H1 (cell line): ENCODE results near the gene ADAMTS16. TPM values are rescaled to one million over a fixed set of nuclear protein-coding genes. Genes with fewer than 3 reads are reported as not detected.

ENCODE experiments used
- CTCF ChIA-PET: fragments of 300-600 bp; sonication (Branson Sonifier 250); formaldehyde crosslinking; loops from one replicate; lab custom pipeline; 2021; ENCODE audit not compliant: partially characterized antibody; lab: Charles Lee
- POLR2A ChIA-PET: fragments of 300-600 bp; sonication (Branson Sonifier 250); formaldehyde crosslinking; loops from one replicate; lab custom pipeline; 2021; ENCODE audit warnings: inconsistent platforms; ENCODE audit not compliant: partially characterized antibody; lab: Charles Lee
- DNase-seq, 2 experiments: peaks; one replicate each; pipeline versions ENCODE4 v3.0.0 to v3.0.0-alpha.2; 2010 to 2022; ENCODE audit warnings: low spot score in 2 of 2, low read depth in 1 of 2, mixed read lengths in 1 of 2
- FAIRE-seq: peaks from 2 replicates; lab custom pipeline; 2011; peaks lifted over from hg19 to GRCh38; lab: Jason Lieb, UNC
- H2AFZ ChIP-seq: 2 replicates; pipeline ENCODE4 v1.8.1; 2012; ENCODE audit warnings: low read length, inconsistent platforms
- H2AK5ac ChIP-seq: 2 replicates; pipeline ENCODE4 v1.6.1; 2013; ENCODE audit warnings: low read depth, low read length
- H2BK120ac ChIP-seq: replicated peaks from 2 replicates; pipeline ENCODE3; 2013; ENCODE audit warnings: low read depth, low read length, inconsistent platforms
- H2BK12ac ChIP-seq: 2 replicates; pipeline ENCODE4 v1.6.1; 2013; ENCODE audit warnings: low read depth, low read length
- H2BK15ac ChIP-seq: 2 replicates; pipeline ENCODE4 v1.6.1; 2013; ENCODE audit warnings: low read length
- H2BK20ac ChIP-seq: 2 replicates; pipeline ENCODE4 v1.6.1; 2013; ENCODE audit warnings: low read length
- H2BK5ac ChIP-seq: 2 replicates; pipeline ENCODE4 v1.6.1; 2013; ENCODE audit warnings: low read depth, low read length
- H3K14ac ChIP-seq: 2 replicates; pipeline ENCODE4 v1.6.1; 2013; ENCODE audit warnings: inconsistent platforms; ENCODE audit not compliant: insufficient read length
- H3K18ac ChIP-seq: 2 replicates; pipeline ENCODE4 v1.6.1; 2013; ENCODE audit warnings: low read length; ENCODE audit errors: extremely low read depth
- H3K23ac ChIP-seq: 2 replicates; pipeline ENCODE4 v1.6.1; 2013; ENCODE audit warnings: inconsistent platforms; ENCODE audit not compliant: insufficient read length
- H3K23me2 ChIP-seq: 2 replicates; pipeline ENCODE4 v1.6.1; 2013; ENCODE audit warnings: low read depth, low read length
- H3K27ac ChIP-seq: 2 replicates; pipeline ENCODE4 v1.6.1; 2011; ENCODE audit warnings: low read depth, low read length, inconsistent platforms
- H3K27me3 ChIP-seq, 4 experiments: replicated peaks in 1 of 4; 1 replicate in 1 of 4; 2 replicates in 3 of 4; pipeline versions ENCODE4 v1.6.1 to v1.8.1; 2011 to 2013; ENCODE audit warnings: low read length in 3 of 4, mild to moderate bottlenecking in 3 of 4, inconsistent platforms in 2 of 4, mixed read lengths in 2 of 4, moderate library complexity in 1 of 4; ENCODE audit not compliant: control insufficient read depth in 3 of 4, insufficient read depth in 3 of 4; ENCODE audit errors: extremely low read depth in 1 of 4
- H3K36me3 ChIP-seq, 4 experiments: 2 replicates each; pipeline versions ENCODE4 v1.6.1 to v1.8.1; 2011 to 2013; ENCODE audit warnings: mild to moderate bottlenecking in 4 of 4, low read length in 3 of 4, moderate library complexity in 2 of 4, control low read depth in 1 of 4, inconsistent platforms in 1 of 4; ENCODE audit not compliant: insufficient read depth in 4 of 4, control insufficient read depth in 2 of 4
- H3K4ac ChIP-seq: replicated peaks from 2 replicates; pipeline ENCODE3; 2013; ENCODE audit warnings: low read length, low read depth, mixed read lengths, inconsistent platforms; ENCODE audit not compliant: insufficient read length
- H3K4me1 ChIP-seq, 4 experiments: replicated peaks in 1 of 4; 1 replicate in 1 of 4; 2 replicates in 3 of 4; pipeline versions ENCODE4 v1.6.1 to v1.8.1; 2011 to 2013; ENCODE audit warnings: low read length in 3 of 4, inconsistent platforms in 2 of 4, mixed read lengths in 1 of 4; ENCODE audit not compliant: insufficient read depth in 4 of 4, control insufficient read depth in 3 of 4
- H3K4me2 ChIP-seq, 2 experiments: 2 replicates each; pipeline versions ENCODE4 v1.6.1 to v1.8.1; 2011 to 2013; ENCODE audit warnings: low read depth in 2 of 2, low read length in 2 of 2, control low read depth in 1 of 2, inconsistent platforms in 1 of 2, mild to moderate bottlenecking in 1 of 2; ENCODE audit not compliant: insufficient read depth in 1 of 2
- H3K4me3 ChIP-seq, 4 experiments: fragments of 200-600, 300-600 bp in 1 of 4; sonication (generic), shearing (Covaris generic), sonication (Bioruptor Twin) in 1 of 4; 2 replicates each; pipeline versions ENCODE4 v1.5.1 to v1.8.1; 2011 to 2016; ENCODE audit warnings: low read length in 4 of 4, low read depth in 3 of 4, control low read depth in 2 of 4, inconsistent platforms in 2 of 4, mild to moderate bottlenecking in 2 of 4, mixed read lengths in 1 of 4, moderate library complexity in 1 of 4; ENCODE audit not compliant: insufficient read depth in 2 of 4; ENCODE audit errors: extremely low read depth in 1 of 4
- H3K56ac ChIP-seq: replicated peaks from 2 replicates; pipeline ENCODE3; 2013; ENCODE audit warnings: low read depth, mild to moderate bottlenecking, mixed read lengths, low read length, inconsistent platforms; ENCODE audit not compliant: insufficient read length
- H3K79me1 ChIP-seq: 2 replicates; pipeline ENCODE4 v1.6.1; 2013; ENCODE audit warnings: low read depth, low read length, control low read depth
- H3K79me2 ChIP-seq, 2 experiments: 2 replicates each; pipeline versions ENCODE4 v1.6.1 to v1.8.1; 2012 to 2013; ENCODE audit warnings: low read length in 2 of 2, mild to moderate bottlenecking in 2 of 2, inconsistent platforms in 1 of 2; ENCODE audit not compliant: insufficient read depth in 2 of 2, control insufficient read depth in 1 of 2
- H3K9ac ChIP-seq, 4 experiments: replicated peaks in 1 of 4; 1 replicate in 1 of 4; 2 replicates in 3 of 4; pipeline versions ENCODE4 v1.6.1 to v1.8.1; 2011 to 2013; ENCODE audit warnings: low read depth in 3 of 4, low read length in 3 of 4, control low read depth in 2 of 4, mild to moderate bottlenecking in 2 of 4, moderate library complexity in 2 of 4, inconsistent platforms in 1 of 4; ENCODE audit errors: extremely low read depth in 1 of 4
- H3K9me3 ChIP-seq, 2 experiments: 2 replicates each; pipeline versions ENCODE4 v1.6.1 to v1.8.1; 2012 to 2013; ENCODE audit warnings: mild to moderate bottlenecking in 2 of 2, moderate library complexity in 2 of 2, control low read depth in 1 of 2, inconsistent platforms in 1 of 2, low read depth in 1 of 2, low read length in 1 of 2, mixed read lengths in 1 of 2; ENCODE audit not compliant: insufficient read depth in 2 of 2
- H4K20me1 ChIP-seq, 2 experiments: replicated peaks in 1 of 2; 2 replicates each; pipeline versions ENCODE3 to v1.8.1; 2011 to 2013; ENCODE audit warnings: inconsistent platforms in 2 of 2, low read length in 2 of 2, mild to moderate bottlenecking in 1 of 2; ENCODE audit not compliant: insufficient read depth in 2 of 2, control insufficient read depth in 1 of 2
- H4K5ac ChIP-seq: 2 replicates; pipeline ENCODE4 v1.6.1; 2013; ENCODE audit warnings: low read length, low read depth, mixed read lengths, inconsistent platforms; ENCODE audit not compliant: insufficient read length
- H4K8ac ChIP-seq: 2 replicates; pipeline ENCODE4 v1.8.0; 2013; ENCODE audit warnings: mild to moderate bottlenecking, moderate library complexity, low read length, inconsistent platforms; ENCODE audit not compliant: insufficient read depth; ENCODE audit errors: extremely low read depth
- H4K91ac ChIP-seq: replicated peaks from 2 replicates; pipeline ENCODE3; 2013; ENCODE audit warnings: low read length, mixed read lengths, inconsistent platforms; ENCODE audit not compliant: insufficient read length
- CHD2 ChIP-seq: IDR thresholded peaks from 2 replicates; pipeline ENCODE4 v1.6.1; 2012; ENCODE audit warnings: low read length, improper control_type of control experiment
- CTBP2 ChIP-seq: IDR thresholded peaks from 2 replicates; pipeline ENCODE4 v1.7.0; 2011; ENCODE audit warnings: borderline replicate concordance, mild to moderate bottlenecking, moderate library complexity, mixed read lengths, low read length; ENCODE audit not compliant: insufficient read depth, insufficient read length
- HDAC2 ChIP-seq, 2 experiments: fragments of 300-600 bp in 1 of 2; sonication (generic) in 1 of 2; IDR thresholded peaks; 2 replicates each; pipeline ENCODE4 v1.6.1; 2011 to 2012; ENCODE audit warnings: low read depth in 2 of 2, low read length in 2 of 2, mild to moderate bottlenecking in 2 of 2, moderate library complexity in 2 of 2, borderline replicate concordance in 1 of 2, inconsistent platforms in 1 of 2
- JUND ChIP-seq: IDR thresholded peaks from 2 replicates; pipeline ENCODE4 v1.6.1; 2011; ENCODE audit warnings: mild to moderate bottlenecking, improper control_type of control experiment, low read length
- MAFK ChIP-seq: IDR thresholded peaks from 2 replicates; pipeline ENCODE4 v1.6.1; 2012; ENCODE audit warnings: low read depth, mild to moderate bottlenecking, improper control_type of control experiment, low read length
- USF2 ChIP-seq: IDR thresholded peaks from 2 replicates; pipeline ENCODE4 v1.6.1; 2011; ENCODE audit warnings: low read length, improper control_type of control experiment
- ZNF274 ChIP-seq: IDR thresholded peaks from 2 replicates; pipeline ENCODE4 v1.7.0; 2012; ENCODE audit warnings: low read length, borderline replicate concordance; ENCODE audit errors: extremely low read depth
- WGBS, 2 experiments: shearing (Covaris generic) in 1 of 2; methylation state at CpG; one replicate each; pipeline versions ENCODE4 v1.1.6 to v1.1.7; 2013 to 2015; ENCODE audit warnings: low lambda C conversion rate in 2 of 2, mixed read lengths in 2 of 2, inconsistent platforms in 1 of 2, low coverage in 1 of 2, missing lambda C conversion rate in 1 of 2; ENCODE audit not compliant: insufficient replicate concordance in 2 of 2, insufficient coverage in 1 of 2, insufficient read length in 1 of 2; ENCODE audit errors: extremely low coverage in 1 of 2, missing lambda C conversion rate in 1 of 2; 5-methylcytosine and 5-hydroxymethylcytosine counted together
- polyA plus RNA-seq, 7 experiments: library from polyadenylated mRNA; depleted of rRNA in 3 of 7; stranded (reverse) in 5 of 7; unstranded in 2 of 7; fragments of >200 nt in 5 of 7; fragments of 200-250 nt in 2 of 7; gene quantifications; 1 replicate in 5 of 7; 2 replicates in 1 of 7; 4 replicates in 1 of 7; pipeline versions ENCODE4 v1.2.1 to v1.2.3, GENCODE V29; 2011 to 2013; ENCODE audit warnings: missing spikeins in 2 of 7, mixed read lengths in 2 of 7
- total RNA-seq: library from RNA; stranded (reverse); fragmentation: NEBNext Ultra II Directional; extraction: Animal tissue kit (Norgen Biotek cat#: 25700); gene quantifications from 2 replicates; pipeline ENCODE4 v1.2.1, GENCODE V29; 2021
- TF ChIP-seq, protein P1 (sequence below), 3 experiments: IDR thresholded peaks; 1 replicate in 2 of 3; 2 replicates in 1 of 3; pipeline versions ENCODE4 v1.5.1 to v1.6.1; 2011; ENCODE audit warnings: low read length in 3 of 3, mild to moderate bottlenecking in 3 of 3, inconsistent platforms in 2 of 3, low read depth in 1 of 3, moderate library complexity in 1 of 3; ENCODE audit not compliant: insufficient read depth in 1 of 3; ENCODE audit errors: control extremely low read depth in 1 of 3

The ADAMTS16 gene
- total and polyA plus RNA-seq, 2 of the 8 experiments (the other 6 are each of a cell fraction or from before 2014, with no cell fraction given), result 3.7 to 16.0 TPM

DNA sequence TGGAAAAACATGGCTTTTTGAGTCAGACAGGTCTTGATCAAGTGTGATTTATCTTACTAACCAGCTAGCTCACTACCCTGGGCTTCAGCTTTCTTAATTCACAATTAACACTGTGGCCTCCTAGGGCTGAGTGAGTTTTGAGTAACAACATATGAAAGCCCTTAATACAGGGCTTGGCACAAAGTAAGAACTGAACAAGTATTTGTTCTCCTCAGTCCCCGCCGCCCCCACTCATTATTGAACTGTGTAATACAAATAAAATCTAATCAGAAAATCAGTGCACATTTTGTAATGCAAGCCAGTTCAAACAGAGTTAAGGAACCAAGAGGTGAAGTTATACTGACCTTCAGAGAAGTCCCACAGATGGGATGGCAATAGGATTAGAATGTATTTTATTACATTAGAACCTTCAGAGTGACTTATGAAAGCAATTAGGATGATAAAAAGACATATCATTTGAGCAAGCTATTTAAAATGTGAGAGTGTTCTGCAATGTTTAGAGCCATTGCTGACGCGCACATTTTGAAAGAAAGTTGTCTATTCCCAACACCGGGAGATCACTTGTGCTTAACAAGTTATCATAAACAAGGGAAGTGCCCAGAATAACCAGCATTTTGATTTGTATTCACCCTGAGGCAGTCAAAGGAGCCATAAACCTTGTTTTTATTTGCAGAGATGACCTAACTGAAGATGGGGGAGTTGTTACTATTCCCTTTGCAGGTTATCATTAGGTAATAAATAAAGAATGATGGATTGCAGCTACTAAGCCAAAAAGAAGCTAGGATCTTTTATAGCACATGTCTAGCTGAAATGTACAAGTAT, 19.4 kb downstream of the ADAMTS16 start:
- FAIRE-seq (no peak), DNase-seq (no peak)
- Histone ChIP-seq H3K9ac (no peak overlapping the region), H3K4ac (no peak overlapping the region), H2BK12ac (no peak overlapping the region), H4K20me1 (no peaks in the 10 kb centered on the region), H3K79me1 (no peaks in the 10 kb centered on the region; the same call in 1 of the 2 replicates), H2BK120ac (no peak overlapping the region), H4K8ac (no peak overlapping the region), H3K4me3 (no peak overlapping the region), H2BK20ac (no peak overlapping the region), H3K36me3 (no peaks in the 10 kb centered on the region), H4K91ac (no peak overlapping the region), H2BK5ac (no peak overlapping the region), H2AK5ac (no peak overlapping the region), H3K23me2 (no peaks in the 10 kb centered on the region), H2BK15ac (no peak overlapping the region), H3K27ac (no peak overlapping the region), H3K56ac (no peak overlapping the region), H3K27me3 (no peaks in the 10 kb centered on the region), H2AFZ (no peak overlapping the region), H3K79me2 (no peaks in the 10 kb centered on the region), H3K4me2 (no peak overlapping the region), H3K14ac (no peak overlapping the region), H3K9me3 (no peaks in the 10 kb centered on the region), H3K4me1 (peaks cover 0 to 6% (median 2%) of the 10 kb centered on the region in 4 experiments; a peak in 4 of 7 replicates), H3K18ac (no peak overlapping the region), H3K23ac (no peak overlapping the region), H4K5ac (no peak overlapping the region)
- POLR2A ChIA-PET, result no interaction called here
- CTCF ChIA-PET, result interaction anchor here (1.0 to 1.1 kb wide), 2 partner anchors 201 to 260 kb away, joined by 3 read pairs; no protein-coding TSS in a partner anchor
- 70% methylated on average over 5 of the region's 5 CpGs; no CpG with 5 or more reads in 1 of the 2 experiments for WGBS, 2 experiments
- TF ChIP-seq ZNF274 (no peak), CTBP2 (no peak), USF2 (no peak), MAFK (no peak), JUND (no peak), HDAC2 (IDR thresholded peaks at IDR 0.05; ENCODE audit: borderline replicate concordance in 1 of 2, low read depth in 2 of 2, low read length in 2 of 2) (no peak), CHD2 (no peak)
- TF ChIP-seq, protein P1, sequence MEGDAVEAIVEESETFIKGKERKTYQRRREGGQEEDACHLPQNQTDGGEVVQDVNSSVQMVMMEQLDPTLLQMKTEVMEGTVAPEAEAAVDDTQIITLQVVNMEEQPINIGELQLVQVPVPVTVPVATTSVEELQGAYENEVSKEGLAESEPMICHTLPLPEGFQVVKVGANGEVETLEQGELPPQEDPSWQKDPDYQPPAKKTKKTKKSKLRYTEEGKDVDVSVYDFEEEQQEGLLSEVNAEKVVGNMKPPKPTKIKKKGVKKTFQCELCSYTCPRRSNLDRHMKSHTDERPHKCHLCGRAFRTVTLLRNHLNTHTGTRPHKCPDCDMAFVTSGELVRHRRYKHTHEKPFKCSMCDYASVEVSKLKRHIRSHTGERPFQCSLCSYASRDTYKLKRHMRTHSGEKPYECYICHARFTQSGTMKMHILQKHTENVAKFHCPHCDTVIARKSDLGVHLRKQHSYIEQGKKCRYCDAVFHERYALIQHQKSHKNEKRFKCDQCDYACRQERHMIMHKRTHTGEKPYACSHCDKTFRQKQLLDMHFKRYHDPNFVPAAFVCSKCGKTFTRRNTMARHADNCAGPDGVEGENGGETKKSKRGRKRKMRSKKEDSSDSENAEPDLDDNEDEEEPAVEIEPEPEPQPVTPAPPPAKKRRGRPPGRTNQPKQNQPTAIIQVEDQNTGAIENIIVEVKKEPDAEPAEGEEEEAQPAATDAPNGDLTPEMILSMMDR (IDR thresholded peaks at IDR 0.05; ENCODE audit: control extremely low read depth in 1 of 3, insufficient read depth in 1 of 3, low read depth in 1 of 3, low read length in 3 of 3), result no peak
